HepG2 (cell line): Measurements from ENCODE around the gene CAPS. TPM values are rescaled to one million over a fixed set of nuclear protein-coding genes. Genes with fewer than 3 reads are reported as not detected.

Experiments
- ELF3 ChIP-seq: IDR thresholded peaks from 2 replicates; pipeline ENCODE4 v1.6.1; 2016; ENCODE audit warnings: missing genetic modification reagents, missing compliant biosample characterization
- IRX3 ChIP-seq: sonication (generic); formaldehyde crosslinking; IDR thresholded peaks from 2 replicates; pipeline ENCODE4 v1.8.1; 2023; ENCODE audit warnings: mild to moderate bottlenecking, low read depth, missing genetic modification reagents, borderline replicate concordance
- JUN ChIP-seq: sonication (generic); formaldehyde crosslinking; IDR thresholded peaks from 2 replicates; pipeline ENCODE4 v1.4.0; 2020; ENCODE audit warnings: mild to moderate bottlenecking, missing genetic modification reagents
- MAFG ChIP-seq: sonication (generic); formaldehyde crosslinking; IDR thresholded peaks from 2 replicates; pipeline ENCODE4 v1.5.1; 2020; ENCODE audit warnings: mild to moderate bottlenecking, missing genetic modification reagents
- MXD1 ChIP-seq: sonication (generic); formaldehyde crosslinking; IDR thresholded peaks from 2 replicates; pipeline ENCODE4 v1.4.0; 2020; ENCODE audit warnings: mild to moderate bottlenecking, missing genetic modification reagents
- SOX5 ChIP-seq: IDR thresholded peaks from 2 replicates; pipeline ENCODE4 v1.6.1; 2016; ENCODE audit warnings: borderline replicate concordance
- TAF15 ChIP-seq: fragments of 200-400 bp; formaldehyde crosslinking; IDR thresholded peaks from one replicate; pipeline ENCODE4 v1.6.1; 2018; ENCODE audit warnings: mild to moderate bottlenecking, low read depth, low read length; ENCODE audit not compliant: poor library complexity, severe bottlenecking
- THAP8 ChIP-seq: sonication (generic); formaldehyde crosslinking; IDR thresholded peaks from 2 replicates; pipeline ENCODE4 v1.5.1; 2020; ENCODE audit warnings: missing genetic modification reagents, mild to moderate bottlenecking, borderline replicate concordance
- ZNF260 ChIP-seq: sonication (generic); formaldehyde crosslinking; IDR thresholded peaks from 2 replicates; pipeline ENCODE4 v1.4.0; 2020; ENCODE audit warnings: missing genetic modification reagents, low read depth, mild to moderate bottlenecking, borderline replicate concordance
- ZNF552 ChIP-seq: sonication (generic); formaldehyde crosslinking; IDR thresholded peaks from 2 replicates; pipeline ENCODE4 v1.9.0; 2022; ENCODE audit warnings: missing genetic modification reagents, mild to moderate bottlenecking, borderline replicate concordance
- ZSCAN9 ChIP-seq: IDR thresholded peaks from 2 replicates; pipeline ENCODE4 v1.6.1; 2016; ENCODE audit warnings: borderline replicate concordance
- polyA plus RNA-seq, 8 experiments: library from polyadenylated mRNA; depleted of rRNA in 3 of 8; stranded (reverse) in 7 of 8; unstranded in 1 of 8; fragments of >200 nt; fragmentation: Illumina TruSeq in 4 of 8; extraction: Trizol in 4 of 8; gene quantifications; 2 replicates each; pipeline versions ENCODE4 v1.2.1 to v1.2.3, GENCODE V29; 2011 to 2016; ENCODE audit warnings: low read depth in 4 of 8, missing spikeins in 1 of 8, mixed read lengths in 1 of 8; ENCODE audit not compliant: insufficient read depth in 1 of 8
- total RNA-seq, 5 experiments: library from RNA; depleted of rRNA; stranded (reverse); fragments of >200 nt; fragmentation: Illumina TruSeq; extraction: Trizol; gene quantifications; 2 replicates each; pipeline ENCODE4 v1.2.3, GENCODE V29; 2016; ENCODE audit warnings: low read depth in 1 of 5
- TF ChIP-seq, protein P1 (sequence below): sonication (generic); formaldehyde crosslinking; IDR thresholded peaks from 2 replicates; pipeline ENCODE4 v1.8.1; 2023; ENCODE audit warnings: missing genetic modification reagents, inconsistent platforms, borderline replicate concordance
- TF ChIP-seq, protein P2 (sequence below): sonication (generic); formaldehyde crosslinking; IDR thresholded peaks from 2 replicates; pipeline ENCODE4 v1.4.0; 2020; ENCODE audit warnings: missing genetic modification reagents
- TF ChIP-seq, protein P3 (sequence below): IDR thresholded peaks from 2 replicates; pipeline ENCODE4 v1.6.1; 2016; ENCODE audit warnings: low read depth, missing genetic modification reagents, missing compliant biosample characterization
- TF ChIP-seq, protein P4 (sequence below): fragments of 450-650 bp; IDR thresholded peaks from 2 replicates; pipeline ENCODE4 v1.6.1; 2017; ENCODE audit warnings: mild to moderate bottlenecking

CAPS gene
- total and polyA plus RNA-seq, 2 of the 13 experiments (the other 11 are each of a cell fraction or from before 2014, with no cell fraction given) = 3.1 TPM

DNA sequence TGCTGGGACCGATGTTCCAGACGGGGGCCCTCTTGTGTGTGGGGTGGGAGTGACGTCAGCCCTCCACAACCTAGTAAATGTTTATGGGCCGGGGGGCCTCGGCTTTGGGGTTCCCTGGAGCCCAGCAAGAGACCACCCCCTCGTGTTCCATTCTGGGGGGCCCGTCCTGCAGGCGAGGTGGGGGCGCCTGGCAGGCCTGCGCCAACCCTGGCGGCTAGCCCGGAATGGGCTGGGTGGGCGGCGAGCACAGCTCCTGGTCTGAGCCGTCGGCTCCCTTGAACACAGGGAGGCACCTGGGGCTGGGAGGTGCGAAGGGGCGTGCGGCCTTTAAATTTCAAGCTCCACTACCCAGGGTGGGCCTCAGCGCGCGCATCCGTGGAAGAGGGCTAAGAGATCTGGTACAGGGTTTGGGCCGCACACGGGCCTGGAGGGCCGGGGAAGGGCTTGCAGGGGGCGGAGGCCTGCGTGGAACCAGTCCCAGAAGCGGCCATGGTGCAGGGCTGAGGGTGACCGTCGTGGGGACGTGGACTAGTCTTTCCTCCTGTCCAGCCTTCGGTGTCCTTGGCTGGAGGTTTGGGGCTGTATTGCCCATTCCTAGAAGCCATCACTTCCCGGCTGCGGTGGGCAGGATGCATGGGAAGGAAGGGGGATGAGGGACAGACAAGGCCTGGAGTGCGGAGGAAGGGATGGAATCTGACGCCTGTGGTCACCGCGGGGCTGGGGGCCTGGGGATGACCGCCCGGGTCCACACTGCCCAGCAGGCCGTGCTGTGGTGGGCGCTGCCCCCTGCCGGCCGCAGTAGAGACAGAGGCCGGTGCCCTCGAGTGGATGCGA is 21.9 kb upstream of the CAPS start (continued):
- TF ChIP-seq, protein P1, sequence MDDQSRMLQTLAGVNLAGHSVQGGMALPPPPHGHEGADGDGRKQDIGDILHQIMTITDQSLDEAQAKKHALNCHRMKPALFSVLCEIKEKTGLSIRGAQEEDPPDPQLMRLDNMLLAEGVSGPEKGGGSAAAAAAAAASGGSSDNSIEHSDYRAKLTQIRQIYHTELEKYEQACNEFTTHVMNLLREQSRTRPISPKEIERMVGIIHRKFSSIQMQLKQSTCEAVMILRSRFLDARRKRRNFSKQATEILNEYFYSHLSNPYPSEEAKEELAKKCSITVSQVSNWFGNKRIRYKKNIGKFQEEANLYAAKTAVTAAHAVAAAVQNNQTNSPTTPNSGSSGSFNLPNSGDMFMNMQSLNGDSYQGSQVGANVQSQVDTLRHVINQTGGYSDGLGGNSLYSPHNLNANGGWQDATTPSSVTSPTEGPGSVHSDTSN = no peak
- TF ChIP-seq, protein P2, sequence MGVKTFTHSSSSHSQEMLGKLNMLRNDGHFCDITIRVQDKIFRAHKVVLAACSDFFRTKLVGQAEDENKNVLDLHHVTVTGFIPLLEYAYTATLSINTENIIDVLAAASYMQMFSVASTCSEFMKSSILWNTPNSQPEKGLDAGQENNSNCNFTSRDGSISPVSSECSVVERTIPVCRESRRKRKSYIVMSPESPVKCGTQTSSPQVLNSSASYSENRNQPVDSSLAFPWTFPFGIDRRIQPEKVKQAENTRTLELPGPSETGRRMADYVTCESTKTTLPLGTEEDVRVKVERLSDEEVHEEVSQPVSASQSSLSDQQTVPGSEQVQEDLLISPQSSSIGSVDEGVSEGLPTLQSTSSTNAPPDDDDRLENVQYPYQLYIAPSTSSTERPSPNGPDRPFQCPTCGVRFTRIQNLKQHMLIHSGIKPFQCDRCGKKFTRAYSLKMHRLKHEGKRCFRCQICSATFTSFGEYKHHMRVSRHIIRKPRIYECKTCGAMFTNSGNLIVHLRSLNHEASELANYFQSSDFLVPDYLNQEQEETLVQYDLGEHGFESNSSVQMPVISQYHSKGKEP = no peak
- no peak for TF ChIP-seq IRX3 (CRISPR knock-in tag)
- TF ChIP-seq, protein P3, sequence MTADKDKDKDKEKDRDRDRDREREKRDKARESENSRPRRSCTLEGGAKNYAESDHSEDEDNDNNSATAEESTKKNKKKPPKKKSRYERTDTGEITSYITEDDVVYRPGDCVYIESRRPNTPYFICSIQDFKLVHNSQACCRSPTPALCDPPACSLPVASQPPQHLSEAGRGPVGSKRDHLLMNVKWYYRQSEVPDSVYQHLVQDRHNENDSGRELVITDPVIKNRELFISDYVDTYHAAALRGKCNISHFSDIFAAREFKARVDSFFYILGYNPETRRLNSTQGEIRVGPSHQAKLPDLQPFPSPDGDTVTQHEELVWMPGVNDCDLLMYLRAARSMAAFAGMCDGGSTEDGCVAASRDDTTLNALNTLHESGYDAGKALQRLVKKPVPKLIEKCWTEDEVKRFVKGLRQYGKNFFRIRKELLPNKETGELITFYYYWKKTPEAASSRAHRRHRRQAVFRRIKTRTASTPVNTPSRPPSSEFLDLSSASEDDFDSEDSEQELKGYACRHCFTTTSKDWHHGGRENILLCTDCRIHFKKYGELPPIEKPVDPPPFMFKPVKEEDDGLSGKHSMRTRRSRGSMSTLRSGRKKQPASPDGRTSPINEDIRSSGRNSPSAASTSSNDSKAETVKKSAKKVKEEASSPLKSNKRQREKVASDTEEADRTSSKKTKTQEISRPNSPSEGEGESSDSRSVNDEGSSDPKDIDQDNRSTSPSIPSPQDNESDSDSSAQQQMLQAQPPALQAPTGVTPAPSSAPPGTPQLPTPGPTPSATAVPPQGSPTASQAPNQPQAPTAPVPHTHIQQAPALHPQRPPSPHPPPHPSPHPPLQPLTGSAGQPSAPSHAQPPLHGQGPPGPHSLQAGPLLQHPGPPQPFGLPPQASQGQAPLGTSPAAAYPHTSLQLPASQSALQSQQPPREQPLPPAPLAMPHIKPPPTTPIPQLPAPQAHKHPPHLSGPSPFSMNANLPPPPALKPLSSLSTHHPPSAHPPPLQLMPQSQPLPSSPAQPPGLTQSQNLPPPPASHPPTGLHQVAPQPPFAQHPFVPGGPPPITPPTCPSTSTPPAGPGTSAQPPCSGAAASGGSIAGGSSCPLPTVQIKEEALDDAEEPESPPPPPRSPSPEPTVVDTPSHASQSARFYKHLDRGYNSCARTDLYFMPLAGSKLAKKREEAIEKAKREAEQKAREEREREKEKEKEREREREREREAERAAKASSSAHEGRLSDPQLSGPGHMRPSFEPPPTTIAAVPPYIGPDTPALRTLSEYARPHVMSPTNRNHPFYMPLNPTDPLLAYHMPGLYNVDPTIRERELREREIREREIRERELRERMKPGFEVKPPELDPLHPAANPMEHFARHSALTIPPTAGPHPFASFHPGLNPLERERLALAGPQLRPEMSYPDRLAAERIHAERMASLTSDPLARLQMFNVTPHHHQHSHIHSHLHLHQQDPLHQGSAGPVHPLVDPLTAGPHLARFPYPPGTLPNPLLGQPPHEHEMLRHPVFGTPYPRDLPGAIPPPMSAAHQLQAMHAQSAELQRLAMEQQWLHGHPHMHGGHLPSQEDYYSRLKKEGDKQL = no peak
- TF ChIP-seq MAFG (CRISPR knock-in tag) = no peak
- TF ChIP-seq ELF3 (CRISPR knock-in tag) = 0 out of 2 replicates have a peak, but pooled peaks have one; percentile 20
- TF ChIP-seq TAF15 = no peak
- no peak; the same call in 1 of the 2 replicates for TF ChIP-seq SOX5 (CRISPR knock-in tag)
- no peak for TF ChIP-seq ZNF552 (CRISPR knock-in tag)
- TF ChIP-seq, protein P4, sequence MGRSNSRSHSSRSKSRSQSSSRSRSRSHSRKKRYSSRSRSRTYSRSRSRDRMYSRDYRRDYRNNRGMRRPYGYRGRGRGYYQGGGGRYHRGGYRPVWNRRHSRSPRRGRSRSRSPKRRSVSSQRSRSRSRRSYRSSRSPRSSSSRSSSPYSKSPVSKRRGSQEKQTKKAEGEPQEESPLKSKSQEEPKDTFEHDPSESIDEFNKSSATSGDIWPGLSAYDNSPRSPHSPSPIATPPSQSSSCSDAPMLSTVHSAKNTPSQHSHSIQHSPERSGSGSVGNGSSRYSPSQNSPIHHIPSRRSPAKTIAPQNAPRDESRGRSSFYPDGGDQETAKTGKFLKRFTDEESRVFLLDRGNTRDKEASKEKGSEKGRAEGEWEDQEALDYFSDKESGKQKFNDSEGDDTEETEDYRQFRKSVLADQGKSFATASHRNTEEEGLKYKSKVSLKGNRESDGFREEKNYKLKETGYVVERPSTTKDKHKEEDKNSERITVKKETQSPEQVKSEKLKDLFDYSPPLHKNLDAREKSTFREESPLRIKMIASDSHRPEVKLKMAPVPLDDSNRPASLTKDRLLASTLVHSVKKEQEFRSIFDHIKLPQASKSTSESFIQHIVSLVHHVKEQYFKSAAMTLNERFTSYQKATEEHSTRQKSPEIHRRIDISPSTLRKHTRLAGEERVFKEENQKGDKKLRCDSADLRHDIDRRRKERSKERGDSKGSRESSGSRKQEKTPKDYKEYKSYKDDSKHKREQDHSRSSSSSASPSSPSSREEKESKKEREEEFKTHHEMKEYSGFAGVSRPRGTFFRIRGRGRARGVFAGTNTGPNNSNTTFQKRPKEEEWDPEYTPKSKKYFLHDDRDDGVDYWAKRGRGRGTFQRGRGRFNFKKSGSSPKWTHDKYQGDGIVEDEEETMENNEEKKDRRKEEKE = no peak
- TF ChIP-seq THAP8 (CRISPR knock-in tag) = no peak
- TF ChIP-seq JUN = 0 out of 2 replicates have a peak, but pooled peaks have one; percentile 15
- TF ChIP-seq ZSCAN9 (CRISPR knock-in tag) = no peak
- no peak for TF ChIP-seq ZNF260
- TF ChIP-seq MXD1 (CRISPR knock-in tag) = 0 out of 2 replicates have a peak, but pooled peaks have one; percentile 9
